GM12864 (cell line): ENCODE results near the gene ATP10B.

ENCODE experiments used
- DNase-seq: peaks from one replicate; pipeline ENCODE4 v3.0.0-alpha.2; 2011; ENCODE audit warnings: low read depth
- H3K4me3 ChIP-seq: 2 replicates; pipeline ENCODE4 v1.5.1; 2011; ENCODE audit warnings: mild to moderate bottlenecking, low read depth, low read length, control low read depth
- CTCF ChIP-seq: IDR thresholded peaks from 2 replicates; pipeline ENCODE4 v1.5.1; 2011; ENCODE audit warnings: low read depth, mild to moderate bottlenecking, moderate library complexity, low read length, control low read depth, inconsistent platforms; ENCODE audit errors: missing control alignments

Gene ATP10B

GRCh38 chr5:160627921-160628618 is 223.9 kb downstream of the ATP10B start:
- no peak for TF ChIP-seq CTCF

GRCh38 chr5:160626322-160626721 is 225.7 kb downstream of the ATP10B start:
- TF ChIP-seq CTCF: no peak

More at GRCh38 chr5:160627921-160628618, 223.9 kb downstream of the ATP10B start:
- no peak overlapping the region for H3K4me3 ChIP-seq
- no peak for DNase-seq

GRCh38 chr5:160621526-160621925 is 230.5 kb downstream of the ATP10B start:
- no peak for TF ChIP-seq CTCF

More at GRCh38 chr5:160626322-160626721, 225.7 kb downstream of the ATP10B start:
- no peak for DNase-seq
- H3K4me3 ChIP-seq: no peak overlapping the region

GRCh38 chr5:160620401-160620800 is 231.6 kb downstream of the ATP10B start:
- no peak for TF ChIP-seq CTCF
- DNase-seq: no peak
- H3K4me3 ChIP-seq: no peak overlapping the region

More at GRCh38 chr5:160621526-160621925, 230.5 kb downstream of the ATP10B start:
- no peak for DNase-seq
- H3K4me3 ChIP-seq: no peak overlapping the region

- TF ChIP-seq CTCF: no peak
- DNase-seq: no peak
- no peak overlapping the region for H3K4me3 ChIP-seq
Observed at GRCh38 chr5:160619381-160619780, 232.6 kb downstream of the ATP10B start.

GRCh38 chr5:160618286-160618685 is 233.7 kb downstream of the ATP10B start:
- no peak for DNase-seq
- H3K4me3 ChIP-seq: no peak overlapping the region
- no peak for TF ChIP-seq CTCF

GRCh38 chr5:160616712-160617497 is 235.1 kb downstream of the ATP10B start:
- no peak for DNase-seq
- no peak overlapping the region for H3K4me3 ChIP-seq
- no peak for TF ChIP-seq CTCF
